ENCODE measurements around the gene FCRL5.

FCRL5 gene

GRCh38 chr1:157523774-157524493 lies 28.4 kb downstream of the FCRL5 start:
- DNase-seq: no peak

DNA sequence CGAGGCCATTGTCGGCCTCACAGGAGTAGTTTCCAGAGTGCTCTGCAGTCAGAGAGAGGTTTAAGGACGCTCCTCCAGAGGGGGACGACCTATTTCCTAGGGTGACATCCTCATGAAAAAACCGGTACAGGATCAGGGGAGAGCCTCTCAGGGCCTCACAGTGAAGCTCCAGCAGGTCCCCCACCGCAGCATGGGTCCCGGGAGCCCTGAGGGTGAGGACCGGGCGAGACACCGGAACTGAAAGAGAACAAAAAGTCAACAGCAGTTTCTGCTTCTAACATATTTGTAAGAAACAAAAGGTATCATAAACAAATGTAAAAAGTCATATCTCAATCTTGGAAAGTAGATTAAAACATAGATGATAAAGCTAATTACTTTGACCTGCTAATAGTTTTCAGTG lies 31.3 kb downstream of the FCRL5 start:
- DNase-seq: no peak

- DNase-seq: no peak
These were observed 31.9 kb downstream of the FCRL5 start for GRCh38 chr1:157520386-157520935.

GRCh38 chr1:157519451-157519850 lies 32.9 kb downstream of the FCRL5 start:
- DNase-seq: no peak

DNA sequence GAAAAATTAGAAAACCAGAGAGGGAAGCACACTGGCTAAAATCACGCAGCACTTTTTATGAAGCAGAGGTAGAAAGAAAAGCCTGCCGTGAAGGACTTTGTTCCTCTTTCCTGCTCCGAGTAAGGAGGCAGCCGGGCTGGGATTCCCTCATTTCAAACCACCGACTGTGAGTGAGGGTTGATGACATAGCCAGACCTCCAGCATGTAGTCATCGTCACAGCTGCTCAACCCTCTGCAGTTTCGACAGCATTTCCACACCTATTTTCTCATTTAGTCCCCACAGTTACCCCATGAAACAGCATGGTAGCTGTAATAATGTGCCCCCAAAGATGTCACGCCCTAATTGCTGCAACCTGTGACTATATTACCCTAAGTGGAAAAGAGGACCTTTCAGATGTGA lies 35.3 kb downstream of the FCRL5 start:
- no peak for DNase-seq

DNA sequence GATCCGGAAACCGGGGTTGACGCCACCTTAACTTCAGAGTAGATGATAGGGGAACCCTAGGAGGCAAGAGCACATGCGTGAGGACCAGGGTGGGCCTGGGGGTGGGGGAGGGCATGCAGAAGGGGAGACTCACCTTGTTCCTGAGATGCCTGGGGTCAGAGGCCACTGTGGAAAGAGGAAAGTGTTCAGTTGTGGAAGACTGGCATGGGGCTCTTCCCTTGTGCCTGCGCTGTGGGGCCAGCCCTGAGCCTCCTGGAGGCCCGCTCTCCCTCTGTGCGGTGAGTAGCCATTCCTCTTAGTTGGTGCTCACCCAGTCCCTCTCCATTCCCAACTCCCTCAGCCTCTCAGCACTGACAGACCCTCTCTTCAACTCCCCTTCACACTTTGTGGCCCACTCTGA lies 36.6 kb downstream of the FCRL5 start:
- DNase-seq: no peak

GRCh38 chr1:157515141-157515540 lies 37.2 kb downstream of the FCRL5 start:
- DNase-seq: no peak

- no peak for DNase-seq
These were observed 40.0 kb downstream of the FCRL5 start for GRCh38 chr1:157512036-157512969.

DNA sequence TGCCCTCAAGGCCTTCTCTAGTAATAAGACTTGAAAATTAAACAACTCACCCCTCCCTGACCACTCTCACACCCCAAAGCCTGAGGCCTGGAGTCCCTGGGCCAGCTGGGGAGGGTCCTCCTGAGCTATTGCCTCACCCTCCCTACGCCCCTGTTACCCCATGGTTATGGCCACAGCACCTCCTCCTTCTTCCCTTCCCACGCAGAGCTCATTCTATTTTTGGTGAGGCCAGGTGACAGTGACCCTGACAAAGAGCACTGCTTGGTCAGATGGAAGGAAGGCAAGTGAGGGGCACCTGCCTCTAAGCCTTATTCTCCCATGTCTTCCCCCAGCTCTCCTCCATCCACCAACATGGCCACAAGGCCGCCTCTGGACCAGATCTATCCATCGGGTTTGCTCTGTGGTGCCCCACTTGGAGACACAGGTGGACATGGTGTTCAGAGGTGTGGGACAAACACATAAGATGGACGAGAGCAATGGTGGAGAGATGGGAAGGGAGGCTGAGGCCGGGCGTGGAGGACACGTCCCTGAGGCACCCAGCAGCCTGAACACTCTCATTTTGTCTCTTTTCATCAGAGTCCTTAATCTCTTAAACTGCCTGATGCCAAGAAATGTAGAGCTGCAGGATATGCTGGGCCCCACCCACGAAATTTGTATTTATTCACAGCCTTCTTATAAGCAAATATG lies 42.6 kb downstream of the FCRL5 start:
- DNase-seq: no peak

DNA sequence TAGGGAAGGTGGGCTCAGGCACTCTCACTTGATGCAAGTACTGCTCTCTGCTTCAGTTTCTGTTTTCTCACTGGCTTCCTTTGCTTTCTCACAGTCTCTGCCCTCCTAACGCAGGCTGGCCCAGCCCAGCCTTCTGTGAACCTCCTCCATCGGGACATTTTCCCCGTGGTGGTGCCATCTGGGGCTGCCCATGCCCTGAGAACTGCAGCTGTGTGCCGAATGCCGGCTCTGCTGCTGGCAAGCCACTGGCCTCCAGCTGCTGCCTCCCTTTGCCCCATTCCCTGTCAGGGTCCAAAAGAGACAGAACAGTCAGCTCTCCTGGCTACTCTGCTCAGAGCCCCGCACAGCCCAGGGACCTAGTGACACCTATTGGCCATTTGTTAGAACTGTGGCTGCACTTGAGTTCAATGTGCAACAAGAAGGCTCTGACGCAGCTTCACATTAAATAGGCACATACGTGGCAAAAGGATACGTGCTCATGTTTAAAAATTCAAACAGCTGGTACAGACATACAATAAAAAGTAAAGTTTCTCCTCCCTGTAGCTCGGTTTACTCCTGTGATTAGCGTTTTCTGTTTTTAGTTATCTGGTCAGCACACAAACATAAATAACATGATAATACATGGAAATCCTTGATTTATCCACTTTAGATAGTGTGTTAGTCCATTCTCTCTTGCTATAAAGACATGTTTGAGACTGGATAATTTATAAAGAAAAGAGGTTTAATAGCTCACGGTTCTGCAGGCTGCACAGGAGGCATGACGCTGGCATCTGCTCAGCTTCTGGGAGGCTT lies 46.6 kb downstream of the FCRL5 start:
- peak in 1 of 2 experiments; percentile 66 for DNase-seq

DNA sequence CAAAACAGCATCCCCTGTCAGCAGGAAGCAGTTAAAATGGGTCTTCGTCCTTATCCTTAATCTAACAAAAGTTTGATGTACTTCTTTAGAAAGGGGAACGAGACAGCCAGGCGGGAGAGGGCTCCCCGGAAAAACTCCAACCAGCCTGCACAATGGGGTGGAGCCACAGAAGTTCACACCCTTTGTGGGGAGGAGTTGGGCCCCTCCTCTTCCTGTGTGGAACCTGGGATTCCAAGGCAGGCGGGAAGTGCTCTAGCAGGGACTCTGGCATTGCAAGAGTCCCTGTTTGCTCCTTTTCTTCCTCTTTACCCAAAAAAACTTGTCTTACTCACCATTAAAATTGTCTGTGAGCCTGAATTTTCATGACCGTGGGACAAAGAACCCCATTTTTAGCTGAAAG lies 47.7 kb downstream of the FCRL5 start:
- DNase-seq: no peak

DNA sequence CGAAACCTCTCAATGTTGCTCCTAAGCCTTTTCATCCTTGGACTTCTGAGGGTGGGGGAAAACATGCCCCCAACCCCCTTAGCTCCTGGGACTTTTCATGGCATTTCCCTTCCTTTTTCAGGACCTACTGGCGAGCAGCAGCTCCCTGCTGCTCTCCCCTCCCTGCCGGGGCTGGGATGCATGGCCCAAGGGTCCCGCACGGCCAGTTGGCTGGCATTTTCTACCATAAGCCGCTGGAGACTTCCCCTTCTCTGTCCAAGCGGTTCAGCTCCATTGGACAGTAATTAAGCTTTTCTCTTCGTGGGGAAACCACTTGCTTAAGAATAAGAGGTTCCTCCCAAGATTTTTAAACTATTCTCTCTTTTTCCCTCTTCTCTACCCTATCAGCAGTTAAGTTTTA lies 52.8 kb downstream of the FCRL5 start:
- DNase-seq: no peak

DNA sequence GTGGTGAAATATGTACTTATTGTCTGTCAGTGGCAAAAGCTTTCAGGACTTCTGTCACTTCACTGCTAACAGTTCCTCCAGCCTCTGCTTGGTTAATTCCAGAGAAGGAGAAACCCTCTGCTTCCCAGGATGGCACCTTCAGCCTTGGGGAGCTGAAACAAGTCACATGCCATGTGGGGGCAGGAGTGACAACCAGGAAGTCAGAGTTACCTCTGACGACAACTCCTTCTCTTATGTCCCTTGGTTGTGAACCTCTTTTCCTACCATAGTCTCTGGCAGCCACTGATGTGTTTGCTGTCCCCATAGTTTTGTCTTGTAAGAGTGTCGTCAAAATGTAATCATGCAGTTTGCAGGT lies 53.6 kb downstream of the FCRL5 start:
- no peak for DNase-seq

DNA sequence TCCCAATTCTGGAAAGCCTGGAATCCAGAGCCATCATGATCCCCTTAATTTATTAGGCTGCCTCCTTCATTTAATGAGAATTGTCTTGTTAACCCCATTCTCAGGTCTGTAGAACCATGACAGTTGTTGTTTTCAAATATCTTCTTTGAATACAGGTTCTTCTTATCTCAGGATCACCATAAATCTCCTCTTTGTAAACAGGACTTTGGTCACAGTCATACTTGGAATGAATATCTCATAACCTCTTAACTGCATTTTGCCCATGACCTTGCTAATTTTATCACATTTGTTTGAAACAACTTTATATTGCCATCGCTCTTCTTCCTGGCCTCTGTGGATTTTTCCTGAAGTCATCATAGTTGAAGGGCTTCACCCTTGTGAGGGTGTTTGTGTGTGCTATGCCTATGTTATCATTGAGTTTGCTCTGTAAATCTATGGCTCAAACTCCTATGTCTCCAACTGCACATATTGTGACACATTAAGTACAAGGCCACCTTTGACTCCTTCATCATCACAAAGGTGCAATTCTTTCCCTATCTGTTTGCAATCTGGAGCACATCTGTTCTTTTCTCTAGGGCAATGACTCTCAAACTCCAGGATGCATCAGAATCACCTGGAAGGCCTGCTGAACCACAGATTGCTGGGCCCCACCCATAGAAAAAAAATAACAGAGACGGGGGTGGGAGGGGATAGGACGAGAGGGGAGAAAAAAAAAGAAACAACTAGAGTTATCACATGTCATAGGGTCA lies 54.2 kb downstream of the FCRL5 start:
- DNase-seq: no peak

- DNase-seq: no peak
These were observed 55.0 kb downstream of the FCRL5 start for GRCh38 chr1:157497284-157497683.

DNA sequence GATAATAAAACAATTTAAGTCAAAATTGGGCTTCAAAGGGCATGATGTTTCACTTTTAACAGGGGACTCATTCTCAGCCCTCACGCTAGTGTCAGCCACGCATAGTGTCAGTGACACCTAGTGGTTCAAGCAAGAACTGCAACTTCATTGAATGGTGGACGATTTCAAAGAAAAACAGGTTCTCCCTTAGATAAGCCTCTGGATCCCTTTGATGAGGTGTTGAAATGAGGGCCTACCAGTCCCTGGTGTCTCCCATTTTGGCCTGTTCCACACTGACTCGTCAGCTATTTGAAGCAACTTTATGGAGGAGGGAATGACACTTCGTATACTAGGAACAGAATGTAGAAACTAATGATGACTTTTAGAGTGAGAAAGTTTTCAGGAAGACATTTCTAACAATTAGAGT lies 56.2 kb downstream of the FCRL5 start:
- DNase-seq: peak in 1 of 2 experiments; percentile 31

DNA sequence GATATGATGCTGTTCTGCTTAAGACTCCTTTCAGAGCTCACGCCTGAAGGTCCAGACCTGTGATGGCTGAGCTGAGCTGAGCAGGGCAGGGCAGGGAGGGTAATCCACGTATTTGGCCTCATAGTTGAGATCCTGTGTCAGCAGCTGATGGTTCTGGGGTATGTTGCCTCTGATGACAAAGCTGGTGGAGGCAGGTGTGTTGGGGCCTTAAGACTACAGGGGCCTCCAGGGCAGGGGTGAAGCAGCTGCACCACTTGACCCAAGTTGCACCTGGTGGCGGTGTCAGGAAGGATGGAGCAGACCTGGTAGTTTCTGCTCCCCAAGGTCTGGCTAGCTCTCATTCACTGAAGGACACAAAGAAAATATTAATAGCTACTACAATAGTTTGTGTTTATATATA lies 57.0 kb downstream of the FCRL5 start:
- DNase-seq: no peak

GRCh38 chr1:157494093-157494492 lies 58.2 kb downstream of the FCRL5 start:
- no peak for DNase-seq

DNA sequence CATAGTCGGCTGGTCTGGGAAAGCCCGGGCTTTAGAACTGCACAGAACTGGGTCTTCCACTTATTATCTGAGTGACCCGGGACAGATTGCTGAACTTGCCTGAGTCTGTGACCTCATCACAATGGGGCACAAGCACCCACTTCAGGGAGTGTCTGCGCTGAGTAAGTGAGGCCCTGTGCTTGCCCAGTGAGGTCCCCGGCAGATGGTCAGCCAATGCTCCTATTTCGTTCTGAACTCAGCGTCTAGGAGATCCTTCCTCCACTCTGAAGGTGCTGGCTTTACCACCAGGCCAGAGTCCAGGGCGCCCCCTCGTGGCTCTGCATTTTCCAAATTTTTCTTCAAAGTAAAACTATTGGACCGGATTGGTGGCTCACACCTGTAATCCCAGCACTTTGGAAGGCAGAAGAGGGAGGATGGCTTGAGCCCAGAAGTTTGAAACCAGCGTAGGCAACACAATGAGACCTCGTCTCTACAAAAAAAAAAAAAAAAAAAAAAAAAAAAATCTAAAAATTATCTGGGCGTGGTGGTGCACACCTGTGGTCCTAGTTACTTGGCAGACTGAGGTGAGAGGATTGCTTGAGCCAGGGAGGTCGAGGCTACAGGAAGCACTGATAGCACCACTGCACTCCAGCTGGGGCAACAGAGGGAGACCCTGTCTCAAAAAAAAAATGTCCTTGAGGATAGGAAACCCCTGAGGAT lies 61.7 kb downstream of the FCRL5 start:
- peak; percentile 76 to 83 for DNase-seq

DNA sequence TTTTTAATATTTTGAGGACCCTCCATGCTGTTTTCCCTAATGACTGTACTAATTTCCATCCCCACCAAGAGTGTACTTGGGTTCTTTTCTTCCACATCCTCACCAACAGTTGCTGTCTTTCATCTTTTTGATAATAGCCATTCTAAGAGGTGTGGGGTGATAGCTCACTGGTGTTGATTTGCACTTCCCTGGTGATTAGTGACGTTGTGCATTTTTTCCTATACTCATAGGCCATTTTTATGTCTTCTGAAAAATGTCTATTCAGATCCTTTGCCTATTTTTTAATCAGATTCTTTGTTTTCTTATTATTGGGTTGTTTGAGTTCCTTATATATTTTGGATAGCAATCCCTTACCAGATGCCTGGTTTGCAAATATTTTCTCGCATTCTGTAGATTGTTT lies 64.2 kb downstream of the FCRL5 start:
- DNase-seq: no peak

DNA sequence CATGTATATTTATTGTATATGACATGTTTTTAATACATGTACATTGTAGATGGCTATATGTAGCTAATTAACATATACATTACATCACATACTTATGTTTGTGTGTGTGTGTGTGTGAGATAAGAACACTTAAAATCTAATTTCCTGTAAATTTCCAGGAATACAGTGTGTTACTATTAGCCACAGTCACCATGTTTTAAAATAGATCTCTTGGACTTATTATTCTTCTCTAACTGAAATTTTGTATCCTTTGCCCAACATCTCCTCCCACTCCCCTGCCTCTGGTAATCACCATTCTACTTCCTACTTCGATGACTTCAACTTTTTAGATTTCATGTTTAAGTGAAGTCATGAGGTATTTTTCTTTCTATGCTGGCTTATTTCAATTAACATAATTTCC lies 64.8 kb downstream of the FCRL5 start:
- DNase-seq: no peak

Data from NCI-H187 (cell line).